Neutrophil (primary cell): ENCODE data around the gene DRG1.

Experiments
- H3K27ac ChIP-seq: fragments of 200-600 bp; sonication (generic); 2 replicates; pipeline ENCODE4 v1.5.1; 2016; ENCODE audit warnings: mild to moderate bottlenecking, moderate library complexity
- H3K27me3 ChIP-seq: fragments of 200-600 bp; sonication (generic); 2 replicates; pipeline ENCODE4 v1.6.0; 2016; ENCODE audit warnings: mild to moderate bottlenecking
- H3K36me3 ChIP-seq: fragments of 200-600 bp; sonication (generic); 2 replicates; pipeline ENCODE4 v1.5.1; 2017
- H3K4me1 ChIP-seq, 2 experiments: fragments of 200-600 bp in 1 of 2; sonication (generic) in 1 of 2; 1 replicate in 1 of 2; 2 replicates in 1 of 2; pipeline versions ENCODE4 v1.5.1 to v1.6.1; 2013 to 2016; ENCODE audit warnings: low read depth in 1 of 2, low read length in 1 of 2, mild to moderate bottlenecking in 1 of 2, moderate library complexity in 1 of 2; ENCODE audit not compliant: control insufficient read depth in 1 of 2, insufficient read depth in 1 of 2
- H3K4me3 ChIP-seq, 2 experiments: fragments of 200-600 bp in 1 of 2; sonication (generic) in 1 of 2; 1 replicate in 1 of 2; 2 replicates in 1 of 2; pipeline ENCODE4 v1.5.1; 2013 to 2016; ENCODE audit warnings: low read depth in 1 of 2, low read length in 1 of 2, mild to moderate bottlenecking in 1 of 2, moderate library complexity in 1 of 2
- H3K9me3 ChIP-seq: fragments of 200-600 bp; sonication (generic); 2 replicates; pipeline ENCODE4 v1.5.1; 2016
- CTCF ChIP-seq: fragments of 200-600 bp; sonication (generic); IDR thresholded peaks from 2 replicates; pipeline ENCODE4 v1.5.1; 2016; ENCODE audit warnings: antibody characterized with exemption

The DRG1 gene

GRCh38 chr22:31447337-31447736 lies 47.9 kb downstream of the DRG1 start:
- no peaks in the 10 kb centered on the region for H3K9me3 ChIP-seq
- no peaks in the 10 kb centered on the region for H3K27me3 ChIP-seq
- H3K27ac ChIP-seq = no peak overlapping the region
- H3K4me3 ChIP-seq = no peak overlapping the region
- H3K4me1 ChIP-seq = peaks cover 0 to 8% of the 10 kb centered on the region in 2 experiments
- peaks cover 81% of the 10 kb centered on the region for H3K36me3 ChIP-seq
- TF ChIP-seq CTCF = no peak

DNA sequence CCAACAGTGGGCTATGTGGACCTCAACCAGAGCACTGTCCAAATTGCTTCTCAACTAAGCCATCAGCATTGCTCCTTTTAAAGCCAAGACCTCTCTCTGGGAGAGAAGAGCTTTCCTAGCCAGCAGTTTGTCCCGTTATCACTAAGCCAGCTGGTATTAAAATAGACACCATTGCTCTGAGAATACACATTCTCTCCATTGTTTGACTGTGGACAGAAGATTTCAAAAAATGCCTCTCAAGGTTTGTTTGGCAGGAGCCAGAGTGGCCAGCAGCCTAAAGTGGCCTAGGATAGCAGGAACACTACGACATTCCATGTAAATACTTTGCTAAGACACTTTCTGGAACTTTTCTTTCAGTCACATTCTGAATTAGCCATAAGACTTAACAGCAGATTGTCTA lies 49.0 kb downstream of the DRG1 start:
- H3K4me3 ChIP-seq = no peak overlapping the region
- no peak for TF ChIP-seq CTCF
- no peaks in the 10 kb centered on the region for H3K27me3 ChIP-seq
- peaks cover 0 to 10% of the 10 kb centered on the region in 2 experiments for H3K4me1 ChIP-seq
- H3K36me3 ChIP-seq = peaks cover 79% of the 10 kb centered on the region
- no peaks in the 10 kb centered on the region for H3K9me3 ChIP-seq
- no peak overlapping the region for H3K27ac ChIP-seq

- TF ChIP-seq CTCF = no peak
- H3K27me3 ChIP-seq = no peaks in the 10 kb centered on the region
- H3K4me1 ChIP-seq = peaks cover 0 to 10% of the 10 kb centered on the region in 2 experiments
- no peak overlapping the region for H3K4me3 ChIP-seq
- no peak overlapping the region for H3K27ac ChIP-seq
- H3K9me3 ChIP-seq = no peaks in the 10 kb centered on the region
- peaks cover 79% of the 10 kb centered on the region for H3K36me3 ChIP-seq
These were observed 50.1 kb downstream of the DRG1 start for GRCh38 chr22:31449506-31449905.

DNA sequence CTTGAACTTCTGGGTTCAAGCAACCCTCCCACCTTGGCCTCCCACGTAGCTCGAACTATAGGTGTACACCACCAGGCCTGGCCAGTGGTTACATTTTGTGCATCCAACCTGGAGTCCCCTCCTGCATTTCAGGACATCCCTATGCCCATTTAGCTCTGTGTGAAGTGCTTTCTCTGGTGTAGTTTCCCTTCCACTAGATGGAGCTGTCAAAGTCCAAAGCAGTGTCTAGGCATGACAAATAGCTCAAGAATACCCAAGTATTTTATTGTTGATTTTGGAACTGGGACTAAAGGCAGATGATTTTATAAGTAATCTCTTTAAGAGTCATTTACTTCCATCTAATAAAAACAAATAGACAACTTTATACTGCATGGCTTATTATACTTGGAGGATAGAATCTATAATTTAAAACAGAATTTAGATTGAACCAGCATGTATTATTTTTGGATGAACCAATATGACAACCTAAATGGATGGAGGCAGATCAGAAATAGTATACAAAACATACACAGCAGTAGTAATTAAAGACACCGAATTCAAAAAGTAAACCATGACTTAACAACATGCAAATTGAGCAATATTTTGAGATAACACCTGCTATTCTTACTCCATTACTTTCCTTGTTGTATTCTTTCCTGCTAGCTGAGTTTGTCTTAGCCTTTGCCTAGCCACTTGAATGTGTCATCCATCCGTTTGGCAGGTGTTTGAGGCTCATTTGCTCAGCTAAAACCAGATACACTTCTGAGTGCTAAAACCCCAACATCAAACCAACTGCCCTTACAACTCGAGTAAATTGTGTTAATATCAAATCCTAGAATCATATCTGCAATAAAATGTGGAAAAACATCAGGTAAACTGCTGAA lies 52.5 kb downstream of the DRG1 start:
- Histone ChIP-seq H3K9me3 (no peaks in the 10 kb centered on the region), H3K4me1 (peaks cover 5 to 15% of the 10 kb centered on the region in 2 experiments), H3K36me3 (peaks cover 70% of the 10 kb centered on the region), H3K27ac (no peak overlapping the region), H3K27me3 (no peaks in the 10 kb centered on the region), H3K4me3 (no peak overlapping the region)
- TF ChIP-seq CTCF = no peak

DNA sequence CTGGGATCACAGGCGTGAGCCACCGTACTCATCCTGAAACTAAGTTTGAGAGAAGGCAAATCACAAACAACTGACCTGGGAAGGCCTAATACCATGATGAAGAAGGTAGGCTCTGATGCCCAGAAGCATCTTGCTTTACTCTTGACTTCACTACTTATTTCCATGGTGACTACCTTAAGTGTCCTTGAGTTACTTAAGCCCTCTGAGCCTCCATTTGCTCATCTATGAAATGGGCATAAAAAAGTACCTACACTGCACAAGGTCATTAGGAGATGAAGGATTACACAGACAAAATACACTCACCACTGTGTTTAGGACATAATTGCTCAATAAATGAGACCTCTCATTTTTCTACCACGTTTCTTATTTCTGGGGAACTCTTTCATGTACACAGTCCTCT lies 62.3 kb downstream of the DRG1 start:
- H3K36me3 ChIP-seq = peaks cover 61% of the 10 kb centered on the region
- no peak overlapping the region for H3K27ac ChIP-seq
- no peaks in the 10 kb centered on the region for H3K9me3 ChIP-seq
- no peak for TF ChIP-seq CTCF
- H3K4me1 ChIP-seq = peaks cover 5 to 17% of the 10 kb centered on the region in 2 experiments
- no peaks in the 10 kb centered on the region for H3K27me3 ChIP-seq
- no peak overlapping the region for H3K4me3 ChIP-seq
